Kasumi-1 (cell line): ENCODE data around the gene FBXL13.
A peak's percentile ranks its signal among the peaks of the same experiment; 100 is the strongest.
"Not testable (repeated sequence)": the region's sequence is repeated elsewhere in the genome, so short reads cannot be mapped to it uniquely, and the experiment has no call there.

Experiments used
- DNase-seq, 2 experiments: peaks; one replicate each; lab custom pipeline; 2025; lab: John Stamatoyannopoulos, UW

FBXL13 gene

GRCh38 chr7:102859084-102859798 is 215.4 kb downstream of the FBXL13 start:
- DNase-seq = no peak

GRCh38 chr7:102856036-102856435 is 218.6 kb downstream of the FBXL13 start:
- no peak for DNase-seq

GRCh38 chr7:102849538-102849937 is 225.1 kb downstream of the FBXL13 start:
- no peak for DNase-seq

- DNase-seq = no peak
Measured at GRCh38 chr7:102849079-102849478, 225.5 kb downstream of the FBXL13 start.

- DNase-seq = no peak
Measured at GRCh38 chr7:102845346-102845745, 229.2 kb downstream of the FBXL13 start.

- DNase-seq = peak; percentile 50 to 52
Measured at GRCh38 chr7:102843850-102844249, 230.7 kb downstream of the FBXL13 start.

GRCh38 chr7:102842284-102842683 is 232.3 kb downstream of the FBXL13 start:
- no peak for DNase-seq

- DNase-seq = no peak
Measured at GRCh38 chr7:102841290-102841689, 233.3 kb downstream of the FBXL13 start.

GRCh38 chr7:102840404-102840803 is 234.2 kb downstream of the FBXL13 start:
- DNase-seq = no peak

- not testable (repeated sequence) for DNase-seq
Measured at GRCh38 chr7:102838572-102839101, 236.0 kb downstream of the FBXL13 start.

- no peak for DNase-seq
Measured at GRCh38 chr7:102837802-102838201, 236.8 kb downstream of the FBXL13 start.

GRCh38 chr7:102836977-102837376 is 237.6 kb downstream of the FBXL13 start:
- no peak for DNase-seq

GRCh38 chr7:102836191-102836919 is 238.2 kb downstream of the FBXL13 start:
- no peak for DNase-seq

GRCh38 chr7:102834999-102835398 is 239.6 kb downstream of the FBXL13 start:
- no peak for DNase-seq

GRCh38 chr7:102834466-102834865 is 240.1 kb downstream of the FBXL13 start:
- no peak for DNase-seq

- no peak for DNase-seq
Measured at GRCh38 chr7:102833343-102833742, 241.3 kb downstream of the FBXL13 start.

- DNase-seq = no peak
Measured at GRCh38 chr7:102832674-102833073, 241.9 kb downstream of the FBXL13 start.

GRCh38 chr7:102830197-102830596 is 244.4 kb downstream of the FBXL13 start:
- DNase-seq = no peak

GRCh38 chr7:102829075-102829474 is 245.5 kb downstream of the FBXL13 start:
- DNase-seq = no peak

GRCh38 chr7:102828286-102828685 is 246.3 kb downstream of the FBXL13 start:
- no peak for DNase-seq

GRCh38 chr7:102823390-102824119 is 251.0 kb downstream of the FBXL13 start:
- no peak for DNase-seq

GRCh38 chr7:102821994-102822747 is 252.4 kb downstream of the FBXL13 start:
- no peak for DNase-seq
